OCI-LY1 (cell line): ENCODE data around the gene ECM1.

Experiments used
- CTCF ChIP-seq: fragments of 200-600 bp; sonication (generic), shearing (Covaris generic); IDR thresholded peaks from 2 replicates; pipeline ENCODE4 v1.5.1; 2017; ENCODE audit warnings: mild to moderate bottlenecking, antibody characterized with exemption, low read length, moderate library complexity, mixed read lengths
- EZH2 ChIP-seq: fragments of 200-600 bp; sonication (generic), shearing (Covaris generic); IDR thresholded peaks from 2 replicates; pipeline ENCODE4 v1.8.0; 2017; ENCODE audit warnings: borderline replicate concordance, mixed run types, mild to moderate bottlenecking, antibody characterized with exemption, low read length, moderate library complexity, mixed read lengths

- no peak for TF ChIP-seq CTCF
- TF ChIP-seq EZH2 = no peak
Measured at GRCh38 chr1:150558303-150558704, 50.4 kb downstream of the ECM1 start.
